ENCODE results near the gene UBE2G2.

DNA sequence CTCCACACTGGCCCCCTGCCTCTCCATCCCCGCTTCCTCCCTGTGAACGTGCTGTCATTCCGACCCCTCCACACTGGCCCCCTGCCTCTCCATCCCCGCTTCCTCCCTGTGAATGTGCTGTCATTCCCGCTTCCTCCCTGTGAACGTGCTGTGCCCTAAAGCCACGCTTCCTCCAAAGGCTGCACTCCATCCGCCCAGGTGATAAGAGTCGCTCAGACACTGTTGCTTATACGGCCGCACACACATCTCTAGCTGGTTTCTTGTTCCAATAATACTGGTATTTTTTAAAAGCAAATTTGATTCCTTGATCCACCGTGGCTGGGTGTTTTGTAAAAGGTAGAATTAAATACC lies 51.0 kb downstream of the UBE2G2 start:
- no peak for TF ChIP-seq ZFX (IDR thresholded peaks at IDR 0.05)
- TF ChIP-seq, protein P1, sequence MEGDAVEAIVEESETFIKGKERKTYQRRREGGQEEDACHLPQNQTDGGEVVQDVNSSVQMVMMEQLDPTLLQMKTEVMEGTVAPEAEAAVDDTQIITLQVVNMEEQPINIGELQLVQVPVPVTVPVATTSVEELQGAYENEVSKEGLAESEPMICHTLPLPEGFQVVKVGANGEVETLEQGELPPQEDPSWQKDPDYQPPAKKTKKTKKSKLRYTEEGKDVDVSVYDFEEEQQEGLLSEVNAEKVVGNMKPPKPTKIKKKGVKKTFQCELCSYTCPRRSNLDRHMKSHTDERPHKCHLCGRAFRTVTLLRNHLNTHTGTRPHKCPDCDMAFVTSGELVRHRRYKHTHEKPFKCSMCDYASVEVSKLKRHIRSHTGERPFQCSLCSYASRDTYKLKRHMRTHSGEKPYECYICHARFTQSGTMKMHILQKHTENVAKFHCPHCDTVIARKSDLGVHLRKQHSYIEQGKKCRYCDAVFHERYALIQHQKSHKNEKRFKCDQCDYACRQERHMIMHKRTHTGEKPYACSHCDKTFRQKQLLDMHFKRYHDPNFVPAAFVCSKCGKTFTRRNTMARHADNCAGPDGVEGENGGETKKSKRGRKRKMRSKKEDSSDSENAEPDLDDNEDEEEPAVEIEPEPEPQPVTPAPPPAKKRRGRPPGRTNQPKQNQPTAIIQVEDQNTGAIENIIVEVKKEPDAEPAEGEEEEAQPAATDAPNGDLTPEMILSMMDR (conservative IDR thresholded peaks at IDR 0.05) = no peak
